ENCODE data around the gene PPP2R2D.

- TF ChIP-seq, protein P1, sequence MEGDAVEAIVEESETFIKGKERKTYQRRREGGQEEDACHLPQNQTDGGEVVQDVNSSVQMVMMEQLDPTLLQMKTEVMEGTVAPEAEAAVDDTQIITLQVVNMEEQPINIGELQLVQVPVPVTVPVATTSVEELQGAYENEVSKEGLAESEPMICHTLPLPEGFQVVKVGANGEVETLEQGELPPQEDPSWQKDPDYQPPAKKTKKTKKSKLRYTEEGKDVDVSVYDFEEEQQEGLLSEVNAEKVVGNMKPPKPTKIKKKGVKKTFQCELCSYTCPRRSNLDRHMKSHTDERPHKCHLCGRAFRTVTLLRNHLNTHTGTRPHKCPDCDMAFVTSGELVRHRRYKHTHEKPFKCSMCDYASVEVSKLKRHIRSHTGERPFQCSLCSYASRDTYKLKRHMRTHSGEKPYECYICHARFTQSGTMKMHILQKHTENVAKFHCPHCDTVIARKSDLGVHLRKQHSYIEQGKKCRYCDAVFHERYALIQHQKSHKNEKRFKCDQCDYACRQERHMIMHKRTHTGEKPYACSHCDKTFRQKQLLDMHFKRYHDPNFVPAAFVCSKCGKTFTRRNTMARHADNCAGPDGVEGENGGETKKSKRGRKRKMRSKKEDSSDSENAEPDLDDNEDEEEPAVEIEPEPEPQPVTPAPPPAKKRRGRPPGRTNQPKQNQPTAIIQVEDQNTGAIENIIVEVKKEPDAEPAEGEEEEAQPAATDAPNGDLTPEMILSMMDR (IDR thresholded peaks at IDR 0.05): no peak
- TF ChIP-seq EP300 (IDR thresholded peaks at IDR 0.05) (no peak), POLR2A (IDR thresholded peaks at IDR 0.05) (no peak)
Measured at GRCh38 chr10:131886237-131886636, 14.6 kb upstream of the PPP2R2D start.
